ENCODE measurements around the gene TMEM167A. TPM values are rescaled to one million over a fixed set of nuclear protein-coding genes. Genes with fewer than 3 reads are reported as not detected.

The TMEM167A gene
- total and polyA plus RNA-seq, 5 donors from 2014 or later, result 46.7 to 89.5 (median 71.0) TPM

DNA sequence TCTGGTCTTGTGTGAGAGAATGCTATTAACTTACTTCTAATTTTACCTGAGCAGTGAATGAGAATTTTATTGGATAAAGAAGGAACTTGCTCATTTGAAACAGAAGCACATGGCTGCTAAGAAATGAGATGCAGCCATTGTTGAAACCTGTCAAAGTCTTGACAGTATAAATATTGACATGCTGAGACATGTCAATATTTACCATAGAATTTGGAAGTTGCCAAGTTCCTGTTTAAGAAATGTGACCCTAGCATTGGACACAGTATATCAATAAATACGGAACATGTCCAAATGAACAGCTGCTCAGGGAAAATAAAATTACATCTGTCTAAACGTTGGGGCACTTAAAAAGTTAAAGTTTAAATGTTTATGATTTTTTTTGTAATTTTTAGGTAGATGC is 7.9 kb upstream of the TMEM167A start:
- Mint-ChIP-seq H3K4me3 (no peak overlapping the region), H3K27ac (no peak overlapping the region), H3K4me1 (peaks cover 0 to 9% (median 3%) of the 10 kb centered on the region in 4 donors), H3K9me3 (peaks cover 0 to 2% (median 0%) of the 10 kb centered on the region in 7 donors), H3K36me3 (peaks cover 4% of the 10 kb centered on the region), H3K27me3 (no peaks in the 10 kb centered on the region)
- DNase-seq (no peak), ATAC-seq (ENCODE audit: low read depth in 2 of 2) (no peak)
- Histone ChIP-seq H3K4me3 (ENCODE audit: low read depth, low read length) (no peak overlapping the region), H3K36me3 (ENCODE audit: control insufficient read depth, insufficient read depth, low read length) (no peaks in the 10 kb centered on the region), H3K27ac (ENCODE audit: insufficient read depth, low read length, poor library complexity, severe bottlenecking) (no peak overlapping the region), H3K27me3 (ENCODE audit: control insufficient read depth, insufficient read depth, low read length) (no peaks in the 10 kb centered on the region), H3K4me1 (ENCODE audit: control insufficient read depth, insufficient read depth, low read length, poor library complexity, severe bottlenecking) (no peaks in the 10 kb centered on the region), H3K9me3 (ENCODE audit: control insufficient read depth in 2 of 2, low read length in 2 of 2) (no peaks in the 10 kb centered on the region)

DNA sequence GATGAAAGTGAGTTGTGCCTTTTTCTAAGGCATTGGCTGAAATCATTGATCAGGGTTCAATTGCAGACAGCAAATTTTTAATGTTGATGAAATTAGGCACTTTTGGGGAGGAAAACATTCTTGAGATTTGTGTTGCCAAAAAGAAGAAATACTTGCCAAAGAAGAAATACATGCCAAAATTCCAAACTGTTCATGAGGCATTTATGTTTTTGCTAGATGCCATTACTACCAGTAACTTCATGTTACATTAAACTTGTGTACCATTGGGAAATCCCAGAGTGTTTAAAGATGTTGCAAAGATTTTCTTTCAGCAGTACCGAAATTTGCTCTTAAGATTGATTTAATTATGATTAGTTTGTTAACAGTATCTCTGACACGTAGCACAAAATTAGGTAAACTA is 7.1 kb upstream of the TMEM167A start:
- Histone ChIP-seq H3K9me3 (ENCODE audit: control insufficient read depth in 2 of 2, low read length in 2 of 2) (no peaks in the 10 kb centered on the region), H3K36me3 (ENCODE audit: control insufficient read depth, insufficient read depth, low read length) (no peaks in the 10 kb centered on the region), H3K27me3 (ENCODE audit: control insufficient read depth, insufficient read depth, low read length) (no peaks in the 10 kb centered on the region), H3K27ac (ENCODE audit: insufficient read depth, low read length, poor library complexity, severe bottlenecking) (no peak overlapping the region), H3K4me1 (ENCODE audit: control insufficient read depth, insufficient read depth, low read length, poor library complexity, severe bottlenecking) (no peaks in the 10 kb centered on the region), H3K4me3 (ENCODE audit: low read depth, low read length) (no peak overlapping the region)
- H3K27me3 Mint-ChIP-seq, result no peaks in the 10 kb centered on the region
- peaks cover 0 to 2% (median 0%) of the 10 kb centered on the region in 7 donors for H3K9me3 Mint-ChIP-seq
- ATAC-seq (ENCODE audit: low read depth in 2 of 2), result no peak
- no peak overlapping the region for H3K4me3 Mint-ChIP-seq
- H3K36me3 Mint-ChIP-seq, result peaks cover 4% of the 10 kb centered on the region
- DNase-seq, result no peak
- peaks cover 0 to 9% (median 3%) of the 10 kb centered on the region in 4 donors for H3K4me1 Mint-ChIP-seq
- H3K27ac Mint-ChIP-seq, result no peak overlapping the region

DNA sequence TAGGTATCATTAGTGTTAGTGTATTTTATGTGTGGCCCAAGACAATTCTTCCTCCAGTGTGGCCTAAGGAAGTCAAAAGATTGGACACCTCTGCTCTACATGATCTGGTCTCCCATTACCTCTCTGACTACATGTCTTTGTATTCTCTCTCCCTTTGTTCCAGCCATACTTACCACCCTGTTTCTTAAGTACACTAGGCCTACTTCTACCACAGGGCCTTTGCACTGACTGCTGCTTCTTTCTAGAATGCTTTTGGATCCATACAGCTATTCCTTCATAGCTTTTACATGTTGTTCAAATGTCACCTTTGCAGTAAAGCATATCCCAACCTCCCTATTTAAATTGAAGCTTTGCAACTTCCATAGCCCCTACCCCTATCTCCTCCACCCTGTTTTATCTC is 5.6 kb upstream of the TMEM167A start:
- Histone ChIP-seq H3K36me3 (ENCODE audit: control insufficient read depth, insufficient read depth, low read length) (no peaks in the 10 kb centered on the region), H3K9me3 (ENCODE audit: control insufficient read depth in 2 of 2, low read length in 2 of 2) (no peaks in the 10 kb centered on the region), H3K4me3 (ENCODE audit: low read depth, low read length) (no peak overlapping the region), H3K27ac (ENCODE audit: insufficient read depth, low read length, poor library complexity, severe bottlenecking) (no peak overlapping the region), H3K27me3 (ENCODE audit: control insufficient read depth, insufficient read depth, low read length) (no peaks in the 10 kb centered on the region), H3K4me1 (ENCODE audit: control insufficient read depth, insufficient read depth, low read length, poor library complexity, severe bottlenecking) (no peaks in the 10 kb centered on the region)
- ATAC-seq (ENCODE audit: low read depth in 2 of 2) (no peak), DNase-seq (no peak)
- Mint-ChIP-seq H3K27ac (no peak overlapping the region), H3K9me3 (peaks cover 0 to 2% (median 0%) of the 10 kb centered on the region in 7 donors), H3K36me3 (peaks cover 4% of the 10 kb centered on the region), H3K4me3 (no peak overlapping the region), H3K4me1 (peaks cover 9 to 14% (median 10%) of the 10 kb centered on the region in 4 donors), H3K27me3 (no peaks in the 10 kb centered on the region)

DNA sequence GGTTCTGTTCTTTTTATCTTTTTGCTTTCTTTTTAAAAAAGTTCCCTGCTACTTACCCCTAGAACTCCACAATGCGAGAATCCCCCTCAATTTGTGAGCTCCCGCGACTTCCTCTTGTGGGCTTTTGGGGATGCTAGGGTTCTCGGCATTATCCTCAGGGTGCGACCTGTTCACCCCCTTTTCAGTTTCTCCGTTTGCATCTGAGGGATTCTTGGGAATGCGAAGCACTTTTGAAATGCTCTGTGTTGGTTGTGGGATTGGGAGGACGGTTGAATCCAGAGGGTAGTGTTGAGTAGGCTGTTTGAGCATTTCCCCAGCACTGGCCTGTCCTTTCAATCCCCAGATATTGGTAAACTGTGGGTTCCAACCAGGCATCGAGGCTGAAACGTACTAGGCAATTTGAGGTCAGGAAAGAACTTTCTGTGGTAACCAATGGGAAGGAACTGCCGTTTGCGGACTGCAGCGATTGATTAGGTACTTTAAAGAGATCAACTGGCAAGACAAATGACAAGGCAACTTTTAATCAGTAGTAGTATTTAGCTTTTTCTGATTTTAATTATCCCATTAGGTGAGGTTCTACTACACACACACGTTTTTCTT is 568 bp upstream of the TMEM167A start:
- Mint-ChIP-seq H3K27ac (peak overlapping the region; percentile 94 to 99 (median 98)), H3K27me3 (no peaks in the 10 kb centered on the region), H3K4me1 (peaks cover 23 to 52% (median 47%) of the 10 kb centered on the region in 4 donors), H3K9me3 (peaks cover 0 to under 1% (median 0%) of the 10 kb centered on the region in 7 donors), H3K4me3 (peak overlapping the region; percentile 92 to 98 (median 94)), H3K36me3 (peaks cover 23% of the 10 kb centered on the region)
- DNase-seq, result peak in 1 of 3 donors; percentile 7
- peak overlapping the region; percentile 98 for H3K4me3 ChIP-seq (ENCODE audit: low read depth, low read length)
- no peak for ATAC-seq (ENCODE audit: low read depth in 2 of 2)
- H3K9me3 ChIP-seq (ENCODE audit: control insufficient read depth in 2 of 2, low read length in 2 of 2), result no peaks in the 10 kb centered on the region
- H3K27ac ChIP-seq (ENCODE audit: insufficient read depth, low read length, poor library complexity, severe bottlenecking), result peak overlapping the region; percentile 85
- peaks cover 3% of the 10 kb centered on the region for H3K36me3 ChIP-seq (ENCODE audit: control insufficient read depth, insufficient read depth, low read length)
- H3K4me1 ChIP-seq (ENCODE audit: control insufficient read depth, insufficient read depth, low read length, poor library complexity, severe bottlenecking), result peaks cover 26% of the 10 kb centered on the region
- no peaks in the 10 kb centered on the region for H3K27me3 ChIP-seq (ENCODE audit: control insufficient read depth, insufficient read depth, low read length)

DNA sequence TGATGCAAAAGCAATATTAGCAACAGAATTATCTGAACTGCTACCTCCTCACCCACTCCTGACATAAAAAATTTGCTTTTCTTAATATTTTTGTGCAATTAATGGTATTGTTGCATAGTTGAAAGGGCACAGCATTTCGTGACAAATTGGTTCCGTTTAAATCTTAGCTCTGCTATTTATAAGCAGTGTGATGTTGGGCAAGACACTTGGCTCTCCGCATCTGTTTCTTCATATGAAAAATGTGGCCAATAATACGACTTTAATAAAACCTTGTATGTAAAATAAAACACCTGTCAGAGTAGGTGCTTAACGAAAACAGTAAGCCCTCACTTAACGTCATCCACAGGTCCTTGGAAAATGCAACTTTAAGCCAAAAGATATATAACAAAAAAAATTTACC is 4.2 kb downstream of the TMEM167A start:
- H3K4me1 Mint-ChIP-seq, result peaks cover 41 to 88% (median 73%) of the 10 kb centered on the region in 4 donors
- H3K4me3 ChIP-seq (ENCODE audit: low read depth, low read length), result peak overlapping the region; percentile 7
- no peak for DNase-seq
- ATAC-seq (ENCODE audit: low read depth in 2 of 2), result no peak
- H3K9me3 Mint-ChIP-seq, result no peaks in the 10 kb centered on the region
- peaks cover 55% of the 10 kb centered on the region for H3K4me1 ChIP-seq (ENCODE audit: control insufficient read depth, insufficient read depth, low read length, poor library complexity, severe bottlenecking)
- peak overlapping the region; percentile 5 to 68 (median 62) for H3K4me3 Mint-ChIP-seq
- H3K36me3 Mint-ChIP-seq, result peaks cover 25% of the 10 kb centered on the region
- H3K27me3 ChIP-seq (ENCODE audit: control insufficient read depth, insufficient read depth, low read length), result no peaks in the 10 kb centered on the region
- H3K36me3 ChIP-seq (ENCODE audit: control insufficient read depth, insufficient read depth, low read length), result peaks cover 3% of the 10 kb centered on the region
- no peaks in the 10 kb centered on the region for H3K27me3 Mint-ChIP-seq
- H3K27ac ChIP-seq (ENCODE audit: insufficient read depth, low read length, poor library complexity, severe bottlenecking), result no peak overlapping the region
- H3K27ac Mint-ChIP-seq, result no peak overlapping the region
- no peaks in the 10 kb centered on the region for H3K9me3 ChIP-seq (ENCODE audit: control insufficient read depth in 2 of 2, low read length in 2 of 2)

DNA sequence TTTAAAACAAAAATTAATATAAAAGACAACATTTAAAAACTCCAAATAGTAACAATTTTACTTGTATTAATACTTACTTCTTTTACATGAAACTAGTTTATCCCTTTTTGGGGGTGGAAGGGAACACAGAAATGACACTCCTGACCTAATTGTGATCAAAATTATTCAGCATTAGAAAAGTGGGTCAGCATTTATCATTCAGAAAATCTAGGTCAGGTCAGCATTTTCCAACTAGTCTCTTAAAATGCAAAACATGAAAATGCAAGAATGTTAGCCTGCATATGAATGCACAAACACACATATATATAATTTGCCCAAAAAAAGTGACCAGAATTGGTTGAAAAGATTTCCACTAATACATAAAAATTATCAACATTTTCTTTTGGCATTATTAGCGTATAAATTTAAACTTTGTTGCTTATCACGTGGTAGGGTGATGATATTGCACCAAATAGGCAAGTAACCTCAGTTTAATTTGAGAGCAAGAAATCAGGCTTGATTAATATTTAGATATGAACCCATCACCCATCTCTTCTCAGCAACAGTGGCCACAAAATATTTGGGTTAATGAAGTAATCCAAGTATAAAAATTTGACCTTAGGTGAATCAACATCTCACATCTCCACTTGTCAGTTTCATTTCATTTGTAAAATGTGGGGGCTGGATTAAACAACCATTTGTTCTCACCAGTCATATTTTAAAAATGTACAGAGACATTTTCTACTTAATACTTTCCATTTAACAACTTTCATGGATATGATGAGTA is 5.7 kb downstream of the TMEM167A start:
- peak overlapping the region; percentile 39 for H3K4me3 ChIP-seq (ENCODE audit: low read depth, low read length)
- peak overlapping the region; percentile 29 for H3K27ac ChIP-seq (ENCODE audit: insufficient read depth, low read length, poor library complexity, severe bottlenecking)
- Mint-ChIP-seq H3K27me3 (no peaks in the 10 kb centered on the region), H3K9me3 (no peaks in the 10 kb centered on the region), H3K36me3 (peaks cover 25% of the 10 kb centered on the region), H3K27ac (peak overlapping the region in 1 of 3 donors; percentile 22), H3K4me3 (peak overlapping the region; percentile 49 to 78 (median 67)), H3K4me1 (peaks cover 47 to 90% (median 71%) of the 10 kb centered on the region in 4 donors)
- H3K4me1 ChIP-seq (ENCODE audit: control insufficient read depth, insufficient read depth, low read length, poor library complexity, severe bottlenecking), result peaks cover 52% of the 10 kb centered on the region
- H3K27me3 ChIP-seq (ENCODE audit: control insufficient read depth, insufficient read depth, low read length), result no peaks in the 10 kb centered on the region
- ATAC-seq (ENCODE audit: low read depth in 2 of 2), result no peak
- no peak for DNase-seq
- no peaks in the 10 kb centered on the region for H3K9me3 ChIP-seq (ENCODE audit: control insufficient read depth in 2 of 2, low read length in 2 of 2)
- H3K36me3 ChIP-seq (ENCODE audit: control insufficient read depth, insufficient read depth, low read length), result peaks cover 3% of the 10 kb centered on the region

DNA sequence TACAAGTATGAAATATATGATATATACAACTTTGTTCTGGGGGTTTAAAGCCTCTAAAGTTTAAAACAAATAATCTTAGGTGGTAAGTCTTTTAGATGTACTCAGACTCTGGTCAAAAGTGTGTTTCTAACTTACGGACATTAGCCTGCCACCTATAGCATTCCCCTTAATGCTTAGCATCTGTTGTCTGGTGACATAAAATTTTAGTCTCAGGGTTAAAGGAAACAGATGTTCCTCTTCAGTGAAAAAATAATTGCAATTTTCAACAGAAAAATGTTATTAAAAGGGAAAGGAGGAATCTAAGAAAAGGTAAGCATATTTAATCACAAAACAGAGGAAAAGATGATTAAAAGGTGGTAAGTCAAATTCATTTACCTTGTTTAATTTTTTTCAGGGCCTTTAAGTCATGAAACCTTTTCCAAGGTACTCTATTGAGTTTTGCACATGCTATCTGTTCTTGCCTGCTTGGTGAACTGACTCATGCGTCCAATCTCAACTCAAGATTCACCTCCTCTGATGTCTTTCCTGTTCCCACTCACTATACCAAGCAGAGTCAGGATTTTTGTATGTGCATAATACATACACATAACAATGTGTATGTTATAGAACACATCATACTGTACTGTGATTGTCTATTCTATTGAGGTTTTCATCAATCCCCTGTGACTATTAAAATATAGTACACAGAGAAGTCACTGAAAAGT is 7.9 kb downstream of the TMEM167A start:
- Mint-ChIP-seq H3K4me3 (no peak overlapping the region), H3K4me1 (peaks cover 51 to 85% (median 66%) of the 10 kb centered on the region in 4 donors), H3K36me3 (peaks cover 23% of the 10 kb centered on the region), H3K27me3 (no peaks in the 10 kb centered on the region), H3K27ac (no peak overlapping the region), H3K9me3 (no peaks in the 10 kb centered on the region)
- ATAC-seq (ENCODE audit: low read depth in 2 of 2) (no peak), DNase-seq (no peak)
- Histone ChIP-seq H3K4me3 (ENCODE audit: low read depth, low read length) (no peak overlapping the region), H3K4me1 (ENCODE audit: control insufficient read depth, insufficient read depth, low read length, poor library complexity, severe bottlenecking) (peaks cover 35% of the 10 kb centered on the region), H3K36me3 (ENCODE audit: control insufficient read depth, insufficient read depth, low read length) (peaks cover 7% of the 10 kb centered on the region), H3K9me3 (ENCODE audit: control insufficient read depth in 2 of 2, low read length in 2 of 2) (no peaks in the 10 kb centered on the region), H3K27ac (ENCODE audit: insufficient read depth, low read length, poor library complexity, severe bottlenecking) (no peak overlapping the region), H3K27me3 (ENCODE audit: control insufficient read depth, insufficient read depth, low read length) (no peaks in the 10 kb centered on the region)

Data from CD4-positive, CD25-positive, alpha-beta regulatory T cell (primary cell).